B cell (primary cell): ENCODE measurements around the gene CCL3. TPM values are rescaled to one million over a fixed set of nuclear protein-coding genes. Genes with fewer than 3 reads are reported as not detected.

Source experiments
- ATAC-seq: fragments of 200-7000 bp; cut with Tn5 transposase; one replicate; pipeline ENCODE4 v1.10.0; 2021; ENCODE audit warnings: low read depth, mild to moderate bottlenecking, moderate number of reproducible peaks, moderate library complexity
- CTCF ChIA-PET: fragments of 350-600 bp; sonication (Branson Sonifier 250); formaldehyde crosslinking; loops from one replicate; lab custom pipeline; 2021; ENCODE audit warnings: antibody characterized with exemption, inconsistent platforms; lab: Charles Lee
- POLR2A ChIA-PET: fragments of 350-600 bp; sonication (Branson Sonifier 250); formaldehyde crosslinking; loops from one replicate; lab custom pipeline; 2021; ENCODE audit warnings: antibody characterized with exemption; lab: Charles Lee
- DNase-seq: peaks from one replicate; pipeline ENCODE4 v3.0.0; 2013
- H2AFZ ChIP-seq: 2 replicates; pipeline ENCODE4 v1.6.1; 2012; ENCODE audit warnings: mild to moderate bottlenecking, low read depth, low read length; ENCODE audit not compliant: insufficient read depth, poor library complexity, severe bottlenecking
- H3K27ac ChIP-seq, 2 donors: 1 replicate in 1 of 2; 2 replicates in 1 of 2; pipeline ENCODE4 v1.5.1; 2012 to 2013; ENCODE audit warnings: low read length in 2 of 2, mild to moderate bottlenecking in 2 of 2, moderate library complexity in 1 of 2
- H3K27me3 ChIP-seq, 4 experiments: fragments of 200-600 bp in 1 of 4; sonication (generic) in 1 of 4; replicated peaks in 1 of 4; 1 replicate in 2 of 4; 2 replicates in 2 of 4; pipeline versions ENCODE4 v1.6.1 to v1.7.0; 2013 to 2016; ENCODE audit warnings: low read length in 3 of 4, mild to moderate bottlenecking in 2 of 4, mixed read lengths in 1 of 4, moderate library complexity in 1 of 4; ENCODE audit not compliant: insufficient read depth in 4 of 4, control insufficient read depth in 3 of 4; ENCODE audit errors: control extremely low read depth in 1 of 4
- H3K36me3 ChIP-seq, 2 experiments: replicated peaks in 1 of 2; 1 replicate in 1 of 2; 2 replicates in 1 of 2; pipeline versions ENCODE4 v1.6.1 to v1.7.1; 2013; ENCODE audit warnings: low read length in 1 of 2; ENCODE audit not compliant: insufficient read depth in 2 of 2, control insufficient read depth in 1 of 2; ENCODE audit errors: control extremely low read depth in 1 of 2, extremely low read depth in 1 of 2
- H3K4me1 ChIP-seq, 2 donors: fragments of 200-600 bp in 1 of 2; sonication (generic) in 1 of 2; 1 replicate in 1 of 2; 2 replicates in 1 of 2; pipeline versions ENCODE4 v1.5.1 to v1.6.1; 2013 to 2017; ENCODE audit warnings: low read length in 2 of 2; ENCODE audit not compliant: control insufficient read depth in 2 of 2, insufficient read depth in 2 of 2
- H3K4me2 ChIP-seq: replicated peaks from 2 replicates; pipeline ENCODE3; 2012; ENCODE audit warnings: mild to moderate bottlenecking, low read depth, low read length; ENCODE audit not compliant: poor library complexity, severe bottlenecking
- H3K4me3 ChIP-seq, 5 experiments: fragments of 200-600 bp in 1 of 5; sonication (generic) in 1 of 5; 1 replicate in 3 of 5; 2 replicates in 2 of 5; pipeline versions ENCODE4 v1.5.1 to v1.7.0; 2011 to 2016; ENCODE audit warnings: low read length in 4 of 5, mild to moderate bottlenecking in 4 of 5, low read depth in 2 of 5, control low read depth in 1 of 5, moderate library complexity in 1 of 5; ENCODE audit not compliant: insufficient read depth in 1 of 5; ENCODE audit errors: control extremely low read depth in 1 of 5, extremely low read depth in 1 of 5
- H3K79me2 ChIP-seq: fragments of 200-600 bp; sonication (generic); one replicate; pipeline ENCODE4 v1.6.0; 2016; ENCODE audit warnings: low read length; ENCODE audit not compliant: control insufficient read depth, insufficient read depth
- H3K9ac ChIP-seq: fragments of 200-600 bp; sonication (generic); 2 replicates; pipeline ENCODE4 v1.6.1; 2017; ENCODE audit warnings: mild to moderate bottlenecking, low read length, moderate library complexity
- H3K9me3 ChIP-seq, 3 donors: one replicate each; pipeline versions ENCODE4 v1.6.1 to v1.7.1; 2013; ENCODE audit warnings: low read length in 2 of 3; ENCODE audit not compliant: control insufficient read depth in 2 of 3, insufficient read depth in 1 of 3; ENCODE audit errors: control extremely low read depth in 1 of 3
- H4K20me1 ChIP-seq: 2 replicates; pipeline ENCODE4 v1.6.0; 2012; ENCODE audit warnings: mild to moderate bottlenecking, low read length; ENCODE audit not compliant: insufficient read depth, control insufficient read depth, poor library complexity, severe bottlenecking
- H3K27ac Mint-ChIP-seq: one replicate; pipeline ENCODE4 v1.8.0; 2021; ENCODE audit warnings: mixed read lengths
- H3K27me3 Mint-ChIP-seq: one replicate; pipeline ENCODE4 v1.8.0; 2021; ENCODE audit warnings: mixed read lengths
- H3K4me1 Mint-ChIP-seq: one replicate; pipeline ENCODE4 v1.8.0; 2021; ENCODE audit warnings: mixed read lengths
- H3K4me3 Mint-ChIP-seq: one replicate; pipeline ENCODE4 v1.8.0; 2021; ENCODE audit warnings: mixed read lengths
- H3K9me3 Mint-ChIP-seq: one replicate; pipeline ENCODE4 v1.8.0; 2022; ENCODE audit warnings: mixed read lengths; ENCODE audit not compliant: insufficient read depth
- CTCF ChIP-seq: fragments of 200-600 bp; IDR thresholded peaks from one replicate; pipeline ENCODE4 v1.8.0; 2022; ENCODE audit warnings: antibody characterized with exemption, mild to moderate bottlenecking
- EZH2 ChIP-seq: IDR thresholded peaks from 2 replicates; pipeline ENCODE4 v1.6.1; 2012; ENCODE audit warnings: borderline replicate concordance, low read depth, mild to moderate bottlenecking, moderate library complexity, low read length; ENCODE audit not compliant: insufficient read depth, poor library complexity, severe bottlenecking
- WGBS: methylation state at CpG from one replicate; pipeline ENCODE4 v1.1.5; 2013; ENCODE audit warnings: missing lambda C conversion rate; ENCODE audit not compliant: insufficient coverage; 5-methylcytosine and 5-hydroxymethylcytosine counted together
- intact Hi-C: fragments of 100-400 bp; cut with micrococcal nuclease; formaldehyde crosslinking; loops from one replicate; pipeline ENCODE4 v1.10.0; 2022
- polyA plus RNA-seq: library from polyadenylated mRNA; depleted of rRNA; stranded (reverse); fragments of >200 nt; gene quantifications from 2 replicates; pipeline ENCODE4 v1.2.3, GENCODE V29; 2012
- total RNA-seq, 2 donors: library from RNA; stranded (reverse); fragments of 120-200 nt in 1 of 2; gene quantifications; 1 replicate in 1 of 2; 2 replicates in 1 of 2; pipeline versions ENCODE4 v1.2.3 to v1.2.4, GENCODE V29; 2013 to 2022

CCL3 gene
- total and polyA plus RNA-seq, 2 donors (not counting 1 experiment from before 2014, with no cell fraction given) = 5.7 to 31.3 TPM

DNA sequence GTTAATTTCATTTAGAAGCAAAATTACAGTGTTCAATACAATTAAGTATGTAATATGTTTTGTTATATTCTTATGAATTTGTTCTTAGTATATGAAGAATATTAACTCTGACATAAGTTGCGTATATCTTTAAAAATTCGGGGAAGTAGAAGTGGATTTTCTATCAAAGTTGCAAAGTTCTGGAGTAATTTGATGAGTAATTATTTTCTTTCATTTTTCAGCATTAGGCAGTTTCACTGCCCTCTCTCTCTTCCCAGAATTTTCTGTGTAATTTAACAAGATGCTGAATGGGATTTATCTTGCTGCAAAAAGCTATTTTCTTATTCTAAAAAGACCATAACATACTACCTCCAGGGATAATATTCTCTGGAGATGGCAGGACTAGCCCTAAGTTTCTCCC is 34.8 kb downstream of the CCL3 start:
- DNase-seq = no peak
- H3K27ac ChIP-seq = no peak overlapping the region
- H3K79me2 ChIP-seq = no peaks in the 10 kb centered on the region
- intact Hi-C loops = no loop called here
- no peak overlapping the region for H3K4me2 ChIP-seq
- no peak for TF ChIP-seq CTCF
- TF ChIP-seq EZH2 = no peak
- no peak overlapping the region for H3K9ac ChIP-seq
- no CpG with 5 or more reads among the region's 2 CpGs for WGBS
- H4K20me1 ChIP-seq = no peaks in the 10 kb centered on the region
- POLR2A ChIA-PET = no interaction called here
- CTCF ChIA-PET = interaction anchor here (1.5 to 2.0 kb wide), 2 partner anchors 17 to 79 kb away, joined by 4 to 5 read pairs; no protein-coding TSS in a partner anchor
- Mint-ChIP-seq H3K27ac (no peak overlapping the region), H3K4me3 (no peak overlapping the region), H3K9me3 (peaks cover 9% of the 10 kb centered on the region), H3K27me3 (peaks cover 19% of the 10 kb centered on the region), H3K4me1 (peaks cover 5% of the 10 kb centered on the region)
- no peak overlapping the region for H2AFZ ChIP-seq
- H3K36me3 ChIP-seq = no peaks in the 10 kb centered on the region
- H3K4me1 ChIP-seq = no peaks in the 10 kb centered on the region
- no peak overlapping the region for H3K4me3 ChIP-seq
- ATAC-seq = no peak
- peaks cover 0 to 7% (median 5%) of the 10 kb centered on the region in 3 donors for H3K9me3 ChIP-seq
- H3K27me3 ChIP-seq = no peaks in the 10 kb centered on the region

- Mint-ChIP-seq H3K27me3 (peaks cover 33% of the 10 kb centered on the region), H3K27ac (no peak overlapping the region), H3K9me3 (peaks cover 15% of the 10 kb centered on the region), H3K4me1 (peaks cover 5% of the 10 kb centered on the region), H3K4me3 (no peak overlapping the region)
- Histone ChIP-seq H3K4me3 (no peak overlapping the region), H2AFZ (no peak overlapping the region), H3K9ac (no peak overlapping the region), H4K20me1 (no peaks in the 10 kb centered on the region), H3K4me2 (no peak overlapping the region), H3K9me3 (peaks cover 4 to 27% (median 21%) of the 10 kb centered on the region in 3 donors), H3K4me1 (no peaks in the 10 kb centered on the region), H3K27ac (no peak overlapping the region), H3K79me2 (no peaks in the 10 kb centered on the region), H3K36me3 (no peaks in the 10 kb centered on the region), H3K27me3 (peaks cover 0 to 9% (median 4%) of the 10 kb centered on the region in 4 experiments)
- no peak for TF ChIP-seq EZH2
- TF ChIP-seq CTCF = no peak
- intact Hi-C loops = no loop called here
- ChIA-PET POLR2A (no interaction called here), CTCF (interaction anchor here (1.1 kb wide), 1 partner anchor 80 kb away, joined by 4 read pairs; no protein-coding TSS in a partner anchor)
- no peak for ATAC-seq
- no CpG with 5 or more reads among the region's 2 CpGs for WGBS
- no peak for DNase-seq
These were observed 40.3 kb downstream of the CCL3 start for GRCh38 chr17:36049643-36050042.
